T-helper 17 cell (primary cell): ENCODE data around the gene SNRNP200. TPM values are rescaled to one million over a fixed set of nuclear protein-coding genes. Genes with fewer than 3 reads are reported as not detected.
A peak's percentile ranks its signal among the peaks of the same experiment; 100 is the strongest.
"Not testable (repeated sequence)": the region's sequence is repeated elsewhere in the genome, so short reads cannot be mapped to it uniquely, and the experiment has no call there.

Experiments used
- ATAC-seq: fragments of 150-1000 bp; cut with Tn5 transposase; 2 replicates; pipeline ENCODE4 v1.10.0; 2021; ENCODE audit warnings: mild to moderate bottlenecking, moderate library complexity
- DNase-seq, 3 donors: peaks; one replicate each; pipeline versions ENCODE4 v3.0.0 to v3.0.0-alpha.2; 2020 to 2021
- H3K9me3 ChIP-seq: one replicate; pipeline ENCODE4 v1.7.0; 2013; ENCODE audit warnings: low read length, mild to moderate bottlenecking; ENCODE audit not compliant: control insufficient read depth, poor library complexity, severe bottlenecking
- H3K27ac Mint-ChIP-seq: one replicate; pipeline ENCODE4 v1.8.0; 2022; ENCODE audit warnings: mild to moderate bottlenecking, moderate library complexity, mixed read lengths
- H3K27me3 Mint-ChIP-seq: one replicate; pipeline ENCODE4 v1.8.0; 2022; ENCODE audit warnings: mixed read lengths
- H3K36me3 Mint-ChIP-seq: one replicate; pipeline ENCODE4 v1.8.0; 2022; ENCODE audit warnings: low read depth, mixed read lengths
- H3K4me1 Mint-ChIP-seq: one replicate; pipeline ENCODE4 v1.8.0; 2022; ENCODE audit warnings: mild to moderate bottlenecking, mixed read lengths
- H3K4me3 Mint-ChIP-seq: one replicate; pipeline ENCODE4 v1.8.0; 2022; ENCODE audit warnings: mild to moderate bottlenecking, moderate library complexity, mixed read lengths
- total RNA-seq, 4 donors: library from RNA in 2 of 4; stranded (reverse) in 2 of 4; gene quantifications; one replicate each; pipeline ENCODE4 v1.2.3 and lab custom pipeline; 2022 to 2026

Gene SNRNP200
- total RNA-seq, 2 donors from 2014 or later, result 189 to 224 TPM

GRCh38 chr2:96320326-96320725 lies 15.0 kb upstream of the SNRNP200 start:
- DNase-seq, result no peak
- Mint-ChIP-seq H3K4me1 (peaks cover 42% of the 10 kb centered on the region), H3K27ac (peak overlapping the region; percentile 92), H3K27me3 (no peaks in the 10 kb centered on the region), H3K36me3 (peaks cover 2% of the 10 kb centered on the region), H3K4me3 (peak overlapping the region; percentile 96)
- H3K9me3 ChIP-seq, result no peaks in the 10 kb centered on the region
- ATAC-seq, result no peak

GRCh38 chr2:96319396-96319795 lies 14.1 kb upstream of the SNRNP200 start:
- H3K9me3 ChIP-seq, result no peaks in the 10 kb centered on the region
- peaks cover 42% of the 10 kb centered on the region for H3K4me1 Mint-ChIP-seq
- H3K4me3 Mint-ChIP-seq, result peak overlapping the region; percentile 55
- H3K27ac Mint-ChIP-seq, result peak overlapping the region; percentile 60
- H3K27me3 Mint-ChIP-seq, result no peaks in the 10 kb centered on the region
- peaks cover 2% of the 10 kb centered on the region for H3K36me3 Mint-ChIP-seq
- DNase-seq (no peak), ATAC-seq (no peak)

GRCh38 chr2:96318723-96319122 lies 13.4 kb upstream of the SNRNP200 start:
- H3K4me3 Mint-ChIP-seq, result peak overlapping the region; percentile 55
- H3K27ac Mint-ChIP-seq, result peak overlapping the region; percentile 60

GRCh38 chr2:96317584-96317997 lies 12.2 kb upstream of the SNRNP200 start:
- Mint-ChIP-seq H3K27me3 (no peaks in the 10 kb centered on the region), H3K36me3 (peaks cover 2% of the 10 kb centered on the region), H3K27ac (no peak overlapping the region), H3K4me3 (no peak overlapping the region), H3K4me1 (peaks cover 35% of the 10 kb centered on the region)
- ATAC-seq (no peak), DNase-seq (no peak)
- no peaks in the 10 kb centered on the region for H3K9me3 ChIP-seq

More at GRCh38 chr2:96318723-96319122, 13.4 kb upstream of the SNRNP200 start:
- ATAC-seq (no peak), DNase-seq (no peak)
- Mint-ChIP-seq H3K36me3 (peaks cover 2% of the 10 kb centered on the region), H3K4me1 (peaks cover 41% of the 10 kb centered on the region), H3K27me3 (no peaks in the 10 kb centered on the region)
- H3K9me3 ChIP-seq, result no peaks in the 10 kb centered on the region

- peaks cover 38% of the 10 kb centered on the region for H3K4me1 Mint-ChIP-seq
- peak overlapping the region; percentile 69 for H3K27ac Mint-ChIP-seq
- H3K4me3 Mint-ChIP-seq, result peak overlapping the region; percentile 28
- DNase-seq, result no peak
- H3K9me3 ChIP-seq, result no peaks in the 10 kb centered on the region
- no peaks in the 10 kb centered on the region for H3K27me3 Mint-ChIP-seq
- H3K36me3 Mint-ChIP-seq, result peaks cover 2% of the 10 kb centered on the region
- no peak for ATAC-seq
Measured at GRCh38 chr2:96316999-96317398, 11.7 kb upstream of the SNRNP200 start.

DNA sequence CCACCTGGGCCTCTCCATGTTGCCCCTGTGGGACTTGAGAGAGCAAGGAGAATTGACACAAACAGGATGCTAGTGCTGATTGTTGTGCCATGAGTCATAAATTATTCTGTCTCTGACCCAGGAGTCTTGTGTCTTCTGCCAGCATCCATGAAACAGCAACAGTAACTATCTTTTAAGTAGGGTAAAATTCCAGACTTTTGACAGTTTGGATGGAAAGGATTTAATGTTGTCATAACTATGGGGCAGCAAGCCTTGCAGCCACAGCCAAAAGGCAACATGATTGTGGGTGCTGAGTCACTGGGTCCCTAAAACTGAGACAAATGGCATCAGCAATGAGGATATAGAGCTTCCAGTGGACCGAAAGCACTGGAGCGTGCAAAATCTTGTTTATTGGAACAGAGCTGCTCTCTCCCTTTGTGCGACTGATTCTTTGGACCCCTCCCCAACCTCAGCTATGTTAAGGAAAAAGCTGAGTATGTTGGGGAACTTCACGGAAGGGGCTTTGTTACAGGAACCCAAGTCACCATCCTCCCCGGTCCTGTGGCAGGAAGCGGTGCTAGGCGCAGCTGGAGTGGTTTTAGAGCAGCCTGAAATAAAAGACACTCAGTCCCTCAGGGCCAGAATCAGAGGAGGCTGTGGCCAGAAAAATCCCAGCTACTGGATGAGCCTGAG lies 10.2 kb upstream of the SNRNP200 start:
- DNase-seq (no peak), ATAC-seq (peak; percentile 77)
- no peaks in the 10 kb centered on the region for H3K9me3 ChIP-seq
- Mint-ChIP-seq H3K36me3 (peaks cover 2% of the 10 kb centered on the region), H3K4me1 (peaks cover 34% of the 10 kb centered on the region), H3K27me3 (no peaks in the 10 kb centered on the region), H3K27ac (peak overlapping the region; percentile 69), H3K4me3 (peak overlapping the region; percentile 76)

- Mint-ChIP-seq H3K4me3 (no peak overlapping the region), H3K36me3 (peaks cover 2% of the 10 kb centered on the region), H3K4me1 (peaks cover 34% of the 10 kb centered on the region), H3K27ac (peak overlapping the region; percentile 69), H3K27me3 (no peaks in the 10 kb centered on the region)
- ATAC-seq (no peak), DNase-seq (no peak)
- H3K9me3 ChIP-seq, result no peaks in the 10 kb centered on the region
Measured at GRCh38 chr2:96315005-96315399, 9.7 kb upstream of the SNRNP200 start.

DNA sequence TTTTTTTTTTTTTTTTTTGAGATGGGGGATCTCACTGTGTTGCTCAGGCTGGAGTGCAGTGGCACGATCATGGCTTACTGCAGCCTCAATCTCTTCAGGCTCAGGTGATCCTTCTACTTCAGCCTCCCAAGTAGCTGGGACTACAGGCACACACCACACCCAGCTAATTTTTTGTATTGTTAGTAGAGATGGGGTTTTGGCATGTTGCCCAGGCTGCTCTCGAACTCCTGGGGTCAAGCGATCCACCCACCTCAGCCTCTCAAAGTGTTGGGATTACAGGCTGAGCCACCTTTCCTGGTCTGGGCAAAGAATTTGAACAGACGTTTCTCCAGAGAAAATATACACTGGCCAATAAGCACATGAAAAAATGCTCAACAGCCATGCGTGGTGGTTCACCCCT lies 2.9 kb upstream of the SNRNP200 start:
- no peak overlapping the region for H3K4me3 Mint-ChIP-seq
- H3K4me1 Mint-ChIP-seq, result peaks cover 35% of the 10 kb centered on the region
- peaks cover 5% of the 10 kb centered on the region for H3K36me3 Mint-ChIP-seq
- no peaks in the 10 kb centered on the region for H3K9me3 ChIP-seq
- ATAC-seq (no peak), DNase-seq (no peak)
- H3K27me3 Mint-ChIP-seq, result no peaks in the 10 kb centered on the region
- no peak overlapping the region for H3K27ac Mint-ChIP-seq

DNA sequence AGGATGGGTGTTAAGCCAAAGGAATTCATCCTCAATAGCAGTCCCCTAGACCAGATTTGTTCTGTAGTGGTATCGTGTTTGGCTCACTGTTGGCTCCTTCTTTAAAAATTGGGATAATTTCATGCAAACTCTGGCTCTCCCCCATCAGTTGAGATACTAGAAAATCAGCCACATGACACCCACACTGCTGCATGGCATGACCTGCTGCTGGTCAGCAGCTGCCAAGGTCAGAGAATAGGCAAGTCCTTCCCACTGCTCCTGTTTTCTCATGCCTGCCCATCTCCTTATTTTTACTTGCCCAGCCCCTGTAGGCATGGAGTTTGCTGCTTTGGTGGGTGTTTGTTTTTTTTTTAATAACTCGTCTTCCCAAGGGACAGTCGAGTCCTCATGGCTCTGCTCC lies 1.0 kb upstream of the SNRNP200 start:
- no peaks in the 10 kb centered on the region for H3K9me3 ChIP-seq
- Mint-ChIP-seq H3K36me3 (peaks cover 10% of the 10 kb centered on the region), H3K4me3 (peak overlapping the region; percentile 99), H3K27ac (peak overlapping the region; percentile 99), H3K27me3 (no peaks in the 10 kb centered on the region), H3K4me1 (peaks cover 39% of the 10 kb centered on the region)
- ATAC-seq, result no peak
- DNase-seq, result no peak

GRCh38 chr2:96305979-96306308 lies 598 bp upstream of the SNRNP200 start:
- Mint-ChIP-seq H3K27me3 (no peaks in the 10 kb centered on the region), H3K27ac (peak overlapping the region; percentile 99), H3K4me3 (peak overlapping the region; percentile 99), H3K36me3 (peaks cover 10% of the 10 kb centered on the region), H3K4me1 (peaks cover 44% of the 10 kb centered on the region)
- DNase-seq (no peak), ATAC-seq (no peak)
- H3K9me3 ChIP-seq, result no peaks in the 10 kb centered on the region

DNA sequence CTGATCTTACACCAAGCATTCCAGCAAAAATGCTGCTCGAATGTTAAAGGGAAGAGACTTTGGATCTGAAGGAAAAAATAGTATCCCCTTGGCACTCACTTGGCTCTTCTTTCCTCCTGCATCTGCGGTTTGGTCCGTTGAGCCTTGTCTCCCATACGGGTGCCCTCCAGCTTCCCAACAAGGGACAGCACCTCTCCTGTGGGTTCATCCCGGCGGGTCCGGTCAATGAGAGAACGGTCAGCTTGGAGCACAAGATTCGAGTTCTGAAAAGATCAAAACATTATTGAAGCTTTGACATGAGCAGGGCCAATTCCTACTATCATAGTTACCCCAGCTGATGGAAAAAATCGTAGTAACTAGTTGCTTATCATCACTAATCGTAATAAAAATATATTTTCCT lies 740 bp downstream of the SNRNP200 start:
- no peaks in the 10 kb centered on the region for H3K27me3 Mint-ChIP-seq
- ATAC-seq (no peak), DNase-seq (no peak)
- H3K4me3 Mint-ChIP-seq, result peak overlapping the region; percentile 99
- peaks cover 10% of the 10 kb centered on the region for H3K36me3 Mint-ChIP-seq
- peaks cover 42% of the 10 kb centered on the region for H3K4me1 Mint-ChIP-seq
- H3K27ac Mint-ChIP-seq, result peak overlapping the region; percentile 99
- no peaks in the 10 kb centered on the region for H3K9me3 ChIP-seq

DNA sequence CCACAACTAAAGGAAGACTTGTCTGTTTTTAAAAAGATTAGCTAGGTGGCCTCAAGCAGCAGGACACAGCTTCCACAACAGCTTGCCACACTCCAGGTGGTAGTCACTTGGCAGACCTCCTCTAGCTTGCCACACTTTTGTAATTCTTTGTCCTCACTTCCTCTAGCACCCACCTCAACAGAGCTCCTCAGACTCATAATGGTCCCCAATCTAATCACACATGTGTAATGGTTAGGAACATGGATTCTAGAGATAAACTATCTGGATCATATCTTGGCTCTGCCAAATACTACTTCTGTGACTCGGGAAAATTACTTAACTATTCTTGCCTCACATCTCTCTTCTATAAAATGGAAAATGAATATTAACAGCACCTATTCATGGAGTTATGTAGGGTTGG lies 3.5 kb downstream of the SNRNP200 start:
- ATAC-seq (no peak), DNase-seq (no peak)
- no peaks in the 10 kb centered on the region for H3K9me3 ChIP-seq
- Mint-ChIP-seq H3K27me3 (no peaks in the 10 kb centered on the region), H3K36me3 (peaks cover 20% of the 10 kb centered on the region), H3K4me3 (peak overlapping the region; percentile 63), H3K4me1 (peaks cover 51% of the 10 kb centered on the region), H3K27ac (peak overlapping the region; percentile 61)

- Mint-ChIP-seq H3K36me3 (peaks cover 20% of the 10 kb centered on the region), H3K27me3 (no peaks in the 10 kb centered on the region), H3K4me1 (peaks cover 26% of the 10 kb centered on the region), H3K4me3 (no peak overlapping the region), H3K27ac (no peak overlapping the region)
- DNase-seq (no peak), ATAC-seq (no peak)
- no peaks in the 10 kb centered on the region for H3K9me3 ChIP-seq
Measured at GRCh38 chr2:96296925-96297324, 8.4 kb downstream of the SNRNP200 start.

DNA sequence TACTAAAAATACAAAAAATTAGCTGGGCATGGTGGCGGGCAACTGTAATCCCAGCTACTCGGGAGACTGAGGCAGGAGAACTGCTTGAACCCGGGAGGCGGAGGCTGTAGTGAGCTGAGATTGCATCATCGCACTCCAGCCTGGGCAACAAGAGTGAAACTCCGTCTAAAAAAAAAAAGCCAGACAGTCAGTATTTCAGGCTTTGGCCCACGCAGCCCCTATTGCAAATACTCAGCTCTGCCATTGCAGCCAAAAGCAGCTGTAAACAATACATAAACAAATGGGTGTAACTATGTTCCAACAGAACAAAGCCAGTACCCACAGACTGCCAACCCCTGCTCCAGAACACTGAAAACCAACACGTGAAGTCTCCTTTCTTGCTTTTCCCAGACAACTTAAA lies 11.1 kb downstream of the SNRNP200 start:
- Mint-ChIP-seq H3K4me1 (peaks cover 10% of the 10 kb centered on the region), H3K36me3 (peaks cover 19% of the 10 kb centered on the region)
- H3K27me3 Mint-ChIP-seq, H3K27ac Mint-ChIP-seq, H3K9me3 ChIP-seq, ATAC-seq, DNase-seq, H3K4me3 Mint-ChIP-seq: not testable (repeated sequence)
